HG03575 (cell line): Measurements from ENCODE around the gene RER1.

ENCODE experiments used
- ATAC-seq: cut with Tn5 transposase; IDR thresholded peaks from one replicate; pipeline ENCODE4 v1.9.1; 2021; ENCODE audit not compliant: unreplicated experiment, insufficient number of reproducible peaks, low FRiP score; ENCODE audit errors: extremely low read depth

RER1 gene

DNA sequence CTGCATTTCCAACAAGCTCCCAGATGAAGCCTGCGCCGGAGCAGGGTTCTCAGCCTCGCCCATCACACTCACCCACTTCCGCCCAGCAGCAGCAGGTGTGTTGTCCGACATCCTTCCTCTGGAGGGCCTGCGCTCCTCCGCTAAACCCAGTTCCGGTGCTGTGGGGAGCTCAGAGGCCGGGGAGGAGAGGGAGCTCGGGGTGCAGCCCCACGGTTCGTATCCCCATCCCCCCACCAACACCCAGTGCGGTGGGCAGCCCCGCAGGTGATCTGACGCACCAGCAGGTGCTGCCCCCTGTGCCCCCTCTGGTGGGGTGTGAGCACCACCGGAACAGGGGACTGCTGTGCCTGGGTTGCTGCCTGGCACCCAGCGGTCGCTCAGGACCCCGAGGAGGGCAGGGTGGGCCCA, 24.2 kb downstream of the RER1 start:
- ATAC-seq, result no peak

GRCh38 chr1:2416403-2416802, 24.8 kb downstream of the RER1 start:
- ATAC-seq, result no peak

DNA sequence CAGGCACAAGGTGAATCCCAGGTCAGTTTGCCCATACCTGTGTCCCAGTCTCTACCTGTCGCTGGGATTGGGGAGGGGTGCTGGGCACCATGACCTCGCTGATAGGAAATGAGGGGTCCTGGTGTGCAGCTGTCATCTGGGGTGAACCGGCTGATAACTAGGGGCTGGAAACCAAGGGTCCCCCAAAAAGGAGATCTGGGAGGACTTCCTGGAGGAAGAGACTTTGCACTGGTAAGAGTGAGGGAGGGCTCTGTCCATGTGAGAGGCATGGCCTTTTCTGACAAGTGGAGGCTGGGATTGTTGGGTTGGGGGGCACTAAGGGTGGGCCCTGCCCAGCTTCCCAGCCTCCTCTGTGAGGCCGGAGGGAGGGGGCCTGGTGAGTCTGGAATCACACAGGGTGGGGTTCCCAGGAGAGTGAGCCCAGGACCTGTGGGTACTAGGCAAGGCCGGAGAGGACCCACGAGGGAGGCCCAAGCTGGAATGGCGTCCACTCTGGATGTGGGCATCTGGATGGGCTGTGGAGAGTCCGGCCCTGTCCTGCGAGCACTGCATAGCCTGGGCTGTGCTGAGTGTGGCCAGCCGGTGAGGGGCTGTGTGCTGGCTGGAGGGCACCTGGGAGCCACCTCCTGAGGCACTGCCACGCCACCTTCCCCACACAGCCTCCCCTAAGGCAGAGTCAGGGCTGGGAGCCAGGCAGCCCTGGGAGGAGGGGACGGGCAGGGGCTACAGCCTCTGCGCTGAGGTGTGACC, 25.6 kb downstream of the RER1 start:
- no peak for ATAC-seq

- ATAC-seq, result no peak
Measured at GRCh38 chr1:2417833-2418225, 26.2 kb downstream of the RER1 start.

DNA sequence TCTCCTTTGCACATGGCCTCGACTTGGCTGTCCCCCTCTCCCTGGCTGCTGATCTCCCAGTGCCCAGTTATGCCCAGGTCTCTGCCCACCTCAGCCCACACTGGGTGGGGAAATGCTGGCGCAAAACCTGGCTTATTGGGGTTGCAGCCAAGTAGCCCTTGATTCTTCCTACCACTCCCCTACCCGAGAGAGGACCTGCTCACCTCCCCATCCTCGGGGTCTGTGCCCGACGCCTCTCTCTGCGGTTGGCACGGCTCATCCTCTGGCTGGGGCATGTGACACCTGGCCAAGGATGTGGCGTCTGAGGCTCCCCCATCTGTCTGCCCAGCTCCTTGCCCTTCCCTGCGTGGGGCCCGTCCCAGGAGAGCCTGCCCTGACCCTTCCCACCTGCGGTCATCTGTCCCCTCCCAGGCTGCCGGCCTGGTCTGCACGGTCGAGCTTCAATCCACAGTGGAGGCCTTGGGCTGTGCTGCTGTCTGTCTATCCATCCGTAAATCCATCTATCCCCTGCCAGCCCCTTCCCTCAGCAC, 27.2 kb downstream of the RER1 start:
- no peak for ATAC-seq

GRCh38 chr1:2419416-2419815, 27.8 kb downstream of the RER1 start:
- no peak for ATAC-seq

GRCh38 chr1:2422523-2422922, 30.9 kb downstream of the RER1 start:
- ATAC-seq, result no peak

DNA sequence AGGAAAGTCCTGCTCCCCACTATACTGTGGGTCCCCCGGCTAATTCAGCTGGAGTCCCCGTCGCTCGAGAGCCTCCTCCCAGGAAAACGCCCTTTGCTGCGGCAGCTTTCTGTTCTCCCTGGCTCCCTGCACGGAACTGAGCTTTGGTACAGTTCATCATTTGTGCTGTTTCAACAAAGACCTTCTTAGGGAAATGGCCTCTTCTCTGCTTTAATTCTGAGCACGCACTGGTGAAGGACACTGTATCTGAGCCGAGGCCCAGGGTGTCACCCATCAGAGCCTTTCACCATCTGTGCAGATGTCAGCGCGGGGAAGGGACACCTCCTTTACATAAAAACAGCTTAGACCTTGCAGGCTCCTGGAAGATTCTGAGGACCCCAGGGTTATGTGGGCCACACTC, 34.3 kb downstream of the RER1 start:
- ATAC-seq, result no peak

- ATAC-seq, result no peak
Measured at GRCh38 chr1:2426540-2426939, 34.9 kb downstream of the RER1 start.

GRCh38 chr1:2427051-2427450, 35.4 kb downstream of the RER1 start:
- ATAC-seq, result no peak

DNA sequence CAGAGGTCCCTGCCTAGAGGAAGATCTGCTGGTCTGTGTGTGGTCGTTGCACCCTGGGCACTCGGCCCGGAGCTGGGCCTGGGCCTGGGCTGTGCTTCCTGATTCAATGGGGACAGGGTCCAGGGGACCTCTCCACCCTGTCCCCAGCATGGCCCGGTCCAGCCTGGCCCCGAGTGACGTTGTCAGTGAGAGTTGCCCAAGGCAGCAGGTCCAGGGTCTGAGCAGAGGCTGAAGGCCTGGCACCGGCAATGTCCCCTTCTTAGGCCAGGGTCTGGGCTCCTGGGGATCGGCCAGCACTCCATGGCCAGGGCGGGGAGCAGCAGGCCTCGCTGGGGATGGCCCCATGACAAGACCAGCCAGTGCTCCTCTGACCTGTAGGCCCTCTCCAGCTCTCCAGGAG, 36.3 kb downstream of the RER1 start:
- ATAC-seq, result no peak

DNA sequence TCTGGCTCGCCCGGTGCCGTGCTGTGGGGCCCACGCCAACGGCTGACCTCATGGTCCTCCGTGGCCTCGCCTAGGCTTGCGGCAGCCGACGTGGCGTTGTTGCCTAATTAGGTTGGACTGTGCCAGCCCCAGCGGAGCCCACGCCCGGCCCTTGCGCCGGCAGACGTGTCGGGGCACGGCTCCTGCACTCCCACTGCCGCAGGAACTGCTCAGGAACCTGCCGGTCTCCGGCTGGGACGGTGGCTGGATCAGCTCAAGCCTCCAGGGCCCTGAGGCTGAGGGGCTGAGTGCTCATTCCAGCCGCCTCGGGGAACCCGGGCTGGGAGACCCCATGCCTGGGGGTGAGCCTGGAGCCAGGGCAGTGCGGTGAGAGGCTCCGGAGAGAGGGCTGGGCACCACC, 36.8 kb downstream of the RER1 start:
- ATAC-seq, result no peak

GRCh38 chr1:2429780-2430591, 38.3 kb downstream of the RER1 start:
- no peak for ATAC-seq

GRCh38 chr1:2430592-2430973, 38.9 kb downstream of the RER1 start:
- ATAC-seq, result no peak

- ATAC-seq, result no peak
Measured at GRCh38 chr1:2431103-2431502, 39.5 kb downstream of the RER1 start.

DNA sequence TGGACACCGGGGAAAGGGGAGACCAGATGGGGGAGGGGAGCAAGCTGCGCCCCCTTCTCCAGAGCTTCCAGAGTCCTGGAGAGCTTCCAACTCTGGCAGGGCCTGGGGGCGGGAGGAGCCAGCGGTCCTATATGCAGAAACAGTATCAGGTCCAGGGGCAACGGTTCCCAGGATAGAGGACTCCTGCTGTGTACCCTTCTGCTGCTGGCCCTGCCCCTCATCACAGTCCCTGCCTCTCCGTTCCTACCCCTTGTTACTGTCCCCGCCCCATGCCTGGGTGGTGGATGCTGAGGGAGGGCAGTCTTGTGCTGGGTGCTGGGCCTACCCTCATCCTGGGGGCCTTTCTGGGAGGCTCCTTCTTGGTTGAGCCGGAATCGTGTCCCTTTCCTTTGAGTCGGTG, 39.9 kb downstream of the RER1 start:
- ATAC-seq, result no peak

GRCh38 chr1:2432441-2432844, 40.8 kb downstream of the RER1 start:
- ATAC-seq, result no peak

DNA sequence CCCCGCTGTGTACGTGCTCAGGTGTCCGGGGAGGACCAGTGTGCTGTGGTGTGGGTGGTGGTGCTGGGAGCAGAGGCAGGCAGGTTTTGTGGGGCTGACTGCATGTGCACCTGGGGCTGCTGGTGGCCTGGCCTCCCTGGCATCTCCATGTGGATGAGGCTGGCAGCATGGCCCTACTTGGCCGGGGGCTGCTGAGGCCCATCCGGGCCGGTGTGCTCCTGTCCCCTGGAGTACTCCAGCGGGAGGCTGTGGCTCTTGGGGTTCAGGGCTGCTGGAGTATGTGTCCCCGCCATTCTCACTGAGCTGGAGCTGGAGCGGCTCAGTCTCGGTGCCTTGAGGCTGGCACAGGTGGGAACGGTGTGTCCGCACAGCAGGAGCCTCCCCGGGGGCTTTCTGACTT, 41.6 kb downstream of the RER1 start:
- ATAC-seq, result no peak

GRCh38 chr1:2433936-2434655, 42.5 kb downstream of the RER1 start:
- no peak for ATAC-seq

DNA sequence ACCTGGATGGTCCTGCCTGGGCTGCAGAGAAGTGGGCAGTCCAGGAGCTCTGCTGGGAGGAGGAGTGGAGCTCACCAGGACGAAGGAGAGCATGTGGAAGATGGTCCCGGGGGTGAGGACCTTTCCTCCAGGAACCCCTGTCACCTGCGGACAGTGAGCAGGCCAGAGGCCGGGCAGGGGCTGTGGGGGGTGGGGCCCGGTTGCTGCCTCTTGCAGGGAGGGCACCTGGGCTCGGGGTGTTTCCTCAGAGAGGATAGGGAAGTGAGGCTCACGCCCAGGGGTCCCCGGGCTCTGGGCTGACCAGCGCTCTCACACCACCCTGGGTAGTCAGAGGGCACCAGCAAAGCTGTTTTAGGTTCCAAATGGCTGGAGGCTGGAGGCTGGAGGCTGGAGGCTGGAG, 43.5 kb downstream of the RER1 start:
- no peak for ATAC-seq
